ENCODE measurements around the gene GDA.

GRCh38 chr9:72124947-72125346 lies 24.3 kb upstream of the GDA start:
- TF ChIP-seq, protein P1, sequence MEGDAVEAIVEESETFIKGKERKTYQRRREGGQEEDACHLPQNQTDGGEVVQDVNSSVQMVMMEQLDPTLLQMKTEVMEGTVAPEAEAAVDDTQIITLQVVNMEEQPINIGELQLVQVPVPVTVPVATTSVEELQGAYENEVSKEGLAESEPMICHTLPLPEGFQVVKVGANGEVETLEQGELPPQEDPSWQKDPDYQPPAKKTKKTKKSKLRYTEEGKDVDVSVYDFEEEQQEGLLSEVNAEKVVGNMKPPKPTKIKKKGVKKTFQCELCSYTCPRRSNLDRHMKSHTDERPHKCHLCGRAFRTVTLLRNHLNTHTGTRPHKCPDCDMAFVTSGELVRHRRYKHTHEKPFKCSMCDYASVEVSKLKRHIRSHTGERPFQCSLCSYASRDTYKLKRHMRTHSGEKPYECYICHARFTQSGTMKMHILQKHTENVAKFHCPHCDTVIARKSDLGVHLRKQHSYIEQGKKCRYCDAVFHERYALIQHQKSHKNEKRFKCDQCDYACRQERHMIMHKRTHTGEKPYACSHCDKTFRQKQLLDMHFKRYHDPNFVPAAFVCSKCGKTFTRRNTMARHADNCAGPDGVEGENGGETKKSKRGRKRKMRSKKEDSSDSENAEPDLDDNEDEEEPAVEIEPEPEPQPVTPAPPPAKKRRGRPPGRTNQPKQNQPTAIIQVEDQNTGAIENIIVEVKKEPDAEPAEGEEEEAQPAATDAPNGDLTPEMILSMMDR (IDR thresholded peaks at IDR 0.05) = no peak
- TF ChIP-seq POLR2A (IDR thresholded peaks at IDR 0.05) = no peak
- no peak for TF ChIP-seq POLR2AphosphoS5 (IDR thresholded peaks at IDR 0.05)
